ENCODE data around the gene ZNF462.

The ZNF462 gene

GRCh38 chr9:106966481-106966880 lies 103.5 kb downstream of the ZNF462 start:
- no peak for TF ChIP-seq CTCF (IDR thresholded peaks at IDR 0.05; ENCODE audit: low read depth, low read length, missing control alignments)
- no peak overlapping the region for H3K4me3 ChIP-seq (ENCODE audit: low read depth, low read length)
- no peak for DNase-seq (ENCODE audit: low read depth)
- in situ Hi-C loops (cut with HindIII; ENCODE audit: low sequenced_read_pairs): no loop called here

GRCh38 chr9:106969696-106970095 lies 106.7 kb downstream of the ZNF462 start:
- H3K4me3 ChIP-seq (ENCODE audit: low read depth, low read length): no peak overlapping the region
- no peak for DNase-seq (ENCODE audit: low read depth)
- no peak for TF ChIP-seq CTCF (IDR thresholded peaks at IDR 0.05; ENCODE audit: low read depth, low read length, missing control alignments)
- in situ Hi-C loops (cut with HindIII; ENCODE audit: low sequenced_read_pairs): no loop called here

GRCh38 chr9:106970219-106970975 lies 107.4 kb downstream of the ZNF462 start:
- in situ Hi-C loops (cut with HindIII; ENCODE audit: low sequenced_read_pairs): no loop called here
- no peak for DNase-seq (ENCODE audit: low read depth)
- H3K4me3 ChIP-seq (ENCODE audit: low read depth, low read length): no peak overlapping the region
- TF ChIP-seq CTCF (IDR thresholded peaks at IDR 0.05; ENCODE audit: low read depth, low read length, missing control alignments): no peak

GRCh38 chr9:106970976-106971457 lies 108.1 kb downstream of the ZNF462 start:
- in situ Hi-C loops (cut with HindIII; ENCODE audit: low sequenced_read_pairs): no loop called here
- no peak for DNase-seq (ENCODE audit: low read depth)
- TF ChIP-seq CTCF (IDR thresholded peaks at IDR 0.05; ENCODE audit: low read depth, low read length, missing control alignments): no peak
- no peak overlapping the region for H3K4me3 ChIP-seq (ENCODE audit: low read depth, low read length)

DNA sequence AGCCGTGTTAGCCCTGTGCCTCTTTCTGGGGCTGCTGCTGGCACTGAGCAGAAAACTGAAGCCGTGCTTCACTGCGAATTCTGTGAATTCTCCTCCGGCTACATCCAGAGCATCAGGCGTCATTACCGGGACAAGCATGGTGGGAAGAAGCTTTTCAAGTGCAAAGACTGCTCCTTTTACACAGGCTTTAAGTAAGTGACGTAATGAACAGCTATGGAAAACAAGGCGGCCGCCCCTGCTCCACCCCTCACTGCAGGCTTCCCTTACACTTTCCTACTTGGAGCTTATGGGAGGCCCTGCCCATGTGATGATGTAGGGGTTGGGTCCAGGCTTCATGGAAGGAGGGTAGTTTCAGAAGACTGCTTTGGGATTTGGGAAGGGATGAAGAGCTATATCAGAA lies 109.1 kb downstream of the ZNF462 start:
- no peak for TF ChIP-seq CTCF (IDR thresholded peaks at IDR 0.05; ENCODE audit: low read depth, low read length, missing control alignments)
- in situ Hi-C loops (cut with HindIII; ENCODE audit: low sequenced_read_pairs): no loop called here
- no peak for DNase-seq (ENCODE audit: low read depth)

DNA sequence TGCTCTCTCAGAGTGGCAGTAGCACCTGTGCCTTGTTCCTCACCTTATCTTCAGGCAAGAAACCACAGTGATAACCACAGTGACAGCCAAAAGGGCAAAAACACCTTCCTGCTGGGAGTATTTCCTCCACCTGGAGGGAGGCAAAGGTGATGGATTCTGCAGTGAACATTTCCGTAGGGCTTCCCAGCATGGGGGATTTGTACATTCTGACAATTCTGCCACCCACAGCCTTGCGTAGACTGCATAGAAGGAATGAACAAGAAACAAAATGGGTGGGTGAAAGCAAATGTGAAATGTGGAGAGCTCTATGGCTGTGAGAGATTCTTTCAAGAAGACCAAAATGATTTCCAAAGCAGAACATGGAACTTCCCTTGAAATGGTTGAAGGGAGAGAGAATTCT lies 111.4 kb downstream of the ZNF462 start:
- no peak for DNase-seq (ENCODE audit: low read depth)
- no peak overlapping the region for H3K4me3 ChIP-seq (ENCODE audit: low read depth, low read length)
- in situ Hi-C loops (cut with HindIII; ENCODE audit: low sequenced_read_pairs): no loop called here
- no peak for TF ChIP-seq CTCF (IDR thresholded peaks at IDR 0.05; ENCODE audit: low read depth, low read length, missing control alignments)

More for the DNA sequence above, 109.1 kb downstream of the ZNF462 start:
- no peak overlapping the region for H3K4me3 ChIP-seq (ENCODE audit: low read depth, low read length)

Measured in astrocyte of the cerebellum (primary cell).